GM12878 (cell line): Measurements from ENCODE around the gene PPIP5K2. TPM values are rescaled to one million over a fixed set of nuclear protein-coding genes. Genes with fewer than 3 reads are reported as not detected.

ENCODE experiments used
- ASH2L ChIP-seq: fragments of 300-600, 200-600 bp; sonication (generic); IDR thresholded peaks from 2 replicates; pipeline ENCODE4 v1.6.1; 2017; ENCODE audit warnings: low read depth, mild to moderate bottlenecking, borderline replicate concordance
- BCLAF1 ChIP-seq: fragments of 450-650 bp; IDR thresholded peaks from 2 replicates; pipeline ENCODE4 v1.6.1; 2017; ENCODE audit warnings: antibody characterized with exemption, mild to moderate bottlenecking, moderate library complexity
- CBX3 ChIP-seq: fragments of 200-600 bp; sonication (generic); IDR thresholded peaks from 2 replicates; pipeline ENCODE4 v1.6.1; 2016; ENCODE audit warnings: low read depth, borderline replicate concordance
- CBX5 ChIP-seq: sonication (generic); IDR thresholded peaks from 2 replicates; pipeline ENCODE4 v1.6.1; 2016; ENCODE audit warnings: low read depth, moderate library complexity, mild to moderate bottlenecking, inconsistent platforms
- CEBPZ ChIP-seq: fragments of 150-350 bp; IDR thresholded peaks from 2 replicates; pipeline ENCODE4 v1.6.1; 2016; ENCODE audit warnings: low read depth, low read length
- GABPA ChIP-seq: IDR thresholded peaks from 2 replicates; pipeline ENCODE4 v1.6.1; 2014; ENCODE audit warnings: antibody characterized with exemption, low read depth, mild to moderate bottlenecking, inconsistent platforms
- HDGF ChIP-seq: fragments of 450-650 bp; IDR thresholded peaks from 2 replicates; pipeline ENCODE4 v1.6.1; 2016; ENCODE audit warnings: antibody characterized with exemption
- IKZF1 ChIP-seq: fragments of 450-650 bp; conservative IDR thresholded peaks from 2 replicates; pipeline ENCODE4 v1.6.1; 2017; ENCODE audit warnings: antibody characterized with exemption, mild to moderate bottlenecking
- KLF5 ChIP-seq: fragments of 450-650 bp; IDR thresholded peaks from 2 replicates; pipeline ENCODE4 v1.6.1; 2014; ENCODE audit warnings: mild to moderate bottlenecking; ENCODE audit not compliant: partially characterized antibody
- MEF2B ChIP-seq: fragments of 450-650 bp; IDR thresholded peaks from 2 replicates; pipeline ENCODE4 v1.6.1; 2018; ENCODE audit warnings: mild to moderate bottlenecking, moderate library complexity; ENCODE audit not compliant: partially characterized antibody, poor library complexity, severe bottlenecking
- NR2C1 ChIP-seq: fragments of 450-650 bp; IDR thresholded peaks from 2 replicates; pipeline ENCODE4 v1.6.1; 2017; ENCODE audit warnings: antibody characterized with exemption, mild to moderate bottlenecking, moderate library complexity
- POLR2A ChIP-seq: IDR thresholded peaks from 2 replicates; pipeline ENCODE4 v1.6.1; 2011; ENCODE audit warnings: low read depth, mild to moderate bottlenecking, low read length
- RELA ChIP-seq: fragments of 450-650 bp; IDR thresholded peaks from 2 replicates; pipeline ENCODE4 v1.8.0; 2014; ENCODE audit warnings: borderline replicate concordance; ENCODE audit not compliant: partially characterized antibody
- RUNX3 ChIP-seq: IDR thresholded peaks from 2 replicates; pipeline ENCODE4 v1.6.1; 2012; ENCODE audit warnings: low read length, inconsistent platforms
- SMAD5 ChIP-seq: IDR thresholded peaks from 2 replicates; pipeline ENCODE4 v1.6.1; 2016; ENCODE audit warnings: antibody characterized with exemption, low read depth
- SRF ChIP-seq, 2 experiments: IDR thresholded peaks; 2 replicates each; pipeline ENCODE4 v1.6.1; 2011; ENCODE audit warnings: low read depth in 2 of 2, low read length in 2 of 2, mild to moderate bottlenecking in 1 of 2, moderate library complexity in 1 of 2
- STAT1 ChIP-seq: fragments of 450-650 bp; conservative IDR thresholded peaks from 2 replicates; pipeline ENCODE4 v1.6.1; 2014; ENCODE audit warnings: antibody characterized with exemption, mild to moderate bottlenecking
- SUPT20H ChIP-seq: IDR thresholded peaks from 2 replicates; pipeline ENCODE4 v1.6.1; 2011; ENCODE audit warnings: low read depth, mild to moderate bottlenecking, low read length, moderate library complexity, borderline replicate concordance; ENCODE audit not compliant: control insufficient read depth
- ZBED1 ChIP-seq: IDR thresholded peaks from 2 replicates; pipeline ENCODE4 v1.6.1; 2016; ENCODE audit warnings: borderline replicate concordance
- ZBTB4 ChIP-seq: fragments of 450-650 bp; formaldehyde crosslinking; IDR thresholded peaks from 2 replicates; pipeline ENCODE4 v1.4.0; 2022; ENCODE audit warnings: mild to moderate bottlenecking, moderate library complexity
- ZNF622 ChIP-seq: fragments of 450-650 bp; IDR thresholded peaks from 2 replicates; pipeline ENCODE4 v1.6.1; 2017; ENCODE audit warnings: mild to moderate bottlenecking, inconsistent platforms
- ZZZ3 ChIP-seq: IDR thresholded peaks from 2 replicates; pipeline ENCODE4 v1.6.1; 2011; ENCODE audit warnings: low read depth; ENCODE audit not compliant: control insufficient read depth, insufficient read length
- polyA plus RNA-seq, 11 experiments: library from polyadenylated mRNA; depleted of rRNA in 4 of 11; unstranded in 6 of 11; stranded (reverse) in 5 of 11; fragments of >200 nt; fragmentation: Nextera tagmentation in 4 of 11; fragmentation: Illumina TruSeq in 1 of 11; extraction: Ambion mirVana in 4 of 11; extraction: Trizol in 1 of 11; gene quantifications; 1 replicate in 1 of 11; 2 replicates in 10 of 11; pipeline versions ENCODE4 v1.2.1 to v1.2.3, GENCODE V29; 2011 to 2016; ENCODE audit warnings: inconsistent platforms in 2 of 11, missing spikeins in 2 of 11, low read depth in 1 of 11
- total RNA-seq, 4 experiments: library from RNA; depleted of rRNA in 3 of 4; stranded (reverse); fragments of >200 nt in 3 of 4; fragmentation: Illumina TruSeq in 1 of 4; extraction: Trizol in 1 of 4; gene quantifications; 2 replicates each; pipeline versions ENCODE4 v1.2.1 to v1.2.3, GENCODE V29; 2013 to 2021

PPIP5K2 gene
- total and polyA plus RNA-seq, 10 of the 15 experiments (the other 5 are each of a cell fraction or from before 2014, with no cell fraction given) = 27.7 to 87.3 (median 58.6) TPM

GRCh38 chr5:103119765-103120606 lies at the start of gene PPIP5K2, which contains the start of gene GIN1 (continued):
- TF ChIP-seq CEBPZ (no peak; the same call in 1 of the 2 replicates), ASH2L (no peak), HDGF (no peak), BCLAF1 (no peak), SRF (IDR thresholded peaks at IDR 0.05; ENCODE audit: low read depth in 2 of 2, low read length in 2 of 2) (peak; percentile 89 to 92), POLR2A (peak; percentile 75), ZBED1 (peak; percentile 68), ZNF622 (no peak), MEF2B (peak; percentile 56), RUNX3 (peak; percentile 76), SUPT20H (no peak), NR2C1 (peak; percentile 91), ZZZ3 (no peak), ZBTB4 (CRISPR knock-in tag) (no peak), RELA (peak; percentile 91), KLF5 (no peak), CBX5 (peak; percentile 98; the same call in 1 of the 2 replicates), SMAD5 (0 out of 2 replicates have a peak, but pooled peaks have one; percentile 31), IKZF1 (peak; percentile 92), GABPA (peak; percentile 100), CBX3 (no peak), STAT1 (no peak; the same call in 1 of the 2 replicates)
